Caki2 (cell line): Measurements from ENCODE around the gene PQBP1. TPM values are rescaled to one million over a fixed set of nuclear protein-coding genes. Genes with fewer than 3 reads are reported as not detected.

ENCODE experiments used
- DNase-seq: peaks from one replicate; pipeline ENCODE4 v3.0.0-alpha.2; 2015; ENCODE audit warnings: low read depth
- in situ Hi-C: cut with HindIII; loops from 2 replicates; pipeline ENCODE4 v1.10.0; 2016; ENCODE audit warnings: low sequenced_read_pairs, low pct_unique_long_range_greater_than_20kb, mixed read lengths
- total RNA-seq: library from RNA; depleted of rRNA; stranded (reverse); fragments of >200 nt; shearing (Covaris generic); gene quantifications from 2 replicates; pipeline ENCODE4 v1.2.3, GENCODE V29; 2014; ENCODE audit warnings: low replicate concordance

Gene PQBP1
- total RNA-seq, 1 experiment from 2014 or later = 86.5 TPM

GRCh38 chrX:48896611-48897011, 1.1 kb upstream of the PQBP1 start:
- no peak for DNase-seq
- in situ Hi-C loops = no loop called here

DNA sequence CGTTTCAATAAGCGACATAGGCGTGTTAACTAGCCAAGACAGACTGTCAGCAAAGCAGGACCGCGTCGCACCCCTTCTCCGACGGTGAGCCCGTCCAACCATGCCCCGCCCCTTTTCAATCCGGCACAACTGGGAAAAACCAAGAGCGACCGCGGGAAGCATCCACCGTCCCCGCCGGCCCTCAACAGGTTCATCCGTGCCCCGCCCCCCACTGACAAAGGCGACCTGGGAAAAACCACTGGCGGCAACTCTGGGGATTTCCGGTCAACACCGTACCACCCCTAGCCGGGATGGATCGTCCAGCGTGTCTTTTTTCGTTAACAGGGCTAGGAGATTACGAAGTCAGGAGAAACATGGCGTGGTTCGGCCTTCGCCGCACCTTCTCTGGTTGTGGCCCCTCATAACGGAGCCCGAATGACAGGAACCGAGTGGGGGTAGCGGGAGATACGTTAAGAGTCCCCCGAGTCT, 539 bp upstream of the PQBP1 start:
- in situ Hi-C loops = no loop called here
- DNase-seq = peak; percentile 78

GRCh38 chrX:48899078-48899410, 1.3 kb downstream of the PQBP1 start:
- no peak for DNase-seq
- in situ Hi-C loops = no loop called here

DNA sequence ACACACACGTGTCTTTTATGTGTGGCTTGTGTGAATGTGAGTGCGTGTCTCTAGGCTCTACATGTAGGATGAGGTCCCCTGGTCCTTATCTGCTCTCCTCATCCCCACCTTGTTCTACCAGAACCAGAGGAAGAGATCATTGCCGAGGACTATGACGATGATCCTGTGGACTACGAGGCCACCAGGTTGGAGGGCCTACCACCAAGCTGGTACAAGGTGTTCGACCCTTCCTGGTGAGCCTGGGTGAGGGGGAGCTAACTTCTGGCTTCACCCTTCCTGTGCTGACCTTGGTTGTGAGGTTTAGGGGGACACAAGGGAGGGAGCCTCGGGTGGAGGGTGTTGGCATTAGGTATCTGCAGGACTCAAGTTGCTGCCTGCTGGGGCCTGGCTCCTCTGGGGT, 3.3 kb downstream of the PQBP1 start:
- DNase-seq = no peak
- in situ Hi-C loops = no loop called here

- in situ Hi-C loops = no loop called here
- no peak for DNase-seq
These were observed 4.4 kb downstream of the PQBP1 start for GRCh38 chrX:48902135-48902534.

GRCh38 chrX:48902776-48903175, 5.0 kb downstream of the PQBP1 start:
- no peak for DNase-seq
- in situ Hi-C loops = no loop called here

GRCh38 chrX:48903290-48903689, 5.6 kb downstream of the PQBP1 start:
- in situ Hi-C loops = no loop called here
- DNase-seq = no peak

- DNase-seq = no peak
- in situ Hi-C loops = no loop called here
These were observed 6.5 kb downstream of the PQBP1 start for GRCh38 chrX:48904180-48904579.

GRCh38 chrX:48904626-48905025, 6.9 kb downstream of the PQBP1 start:
- in situ Hi-C loops = no loop called here
- no peak for DNase-seq

- DNase-seq = no peak
- in situ Hi-C loops = no loop called here
These were observed 7.5 kb downstream of the PQBP1 start for GRCh38 chrX:48905090-48905790.

DNA sequence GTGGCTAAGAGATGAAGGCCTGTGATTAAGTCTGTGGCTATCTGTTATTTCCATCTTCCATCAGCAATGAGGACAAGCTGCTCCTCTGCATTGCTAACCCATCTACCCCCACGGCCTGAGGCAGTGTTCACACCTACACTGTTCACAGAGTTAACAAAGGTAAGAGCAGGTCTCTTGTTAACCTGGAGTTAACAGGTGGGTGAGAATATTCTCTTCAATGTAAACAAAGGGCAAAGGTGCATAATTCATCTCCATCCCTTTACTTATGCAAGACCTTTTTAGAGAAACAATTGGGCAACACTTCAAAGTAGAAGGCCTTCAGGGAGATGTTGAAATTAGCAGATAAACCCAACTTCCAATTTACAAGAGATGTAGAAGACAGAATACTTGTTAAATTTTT, 10.9 kb downstream of the PQBP1 start:
- DNase-seq = no peak
- in situ Hi-C loops = no loop called here

DNA sequence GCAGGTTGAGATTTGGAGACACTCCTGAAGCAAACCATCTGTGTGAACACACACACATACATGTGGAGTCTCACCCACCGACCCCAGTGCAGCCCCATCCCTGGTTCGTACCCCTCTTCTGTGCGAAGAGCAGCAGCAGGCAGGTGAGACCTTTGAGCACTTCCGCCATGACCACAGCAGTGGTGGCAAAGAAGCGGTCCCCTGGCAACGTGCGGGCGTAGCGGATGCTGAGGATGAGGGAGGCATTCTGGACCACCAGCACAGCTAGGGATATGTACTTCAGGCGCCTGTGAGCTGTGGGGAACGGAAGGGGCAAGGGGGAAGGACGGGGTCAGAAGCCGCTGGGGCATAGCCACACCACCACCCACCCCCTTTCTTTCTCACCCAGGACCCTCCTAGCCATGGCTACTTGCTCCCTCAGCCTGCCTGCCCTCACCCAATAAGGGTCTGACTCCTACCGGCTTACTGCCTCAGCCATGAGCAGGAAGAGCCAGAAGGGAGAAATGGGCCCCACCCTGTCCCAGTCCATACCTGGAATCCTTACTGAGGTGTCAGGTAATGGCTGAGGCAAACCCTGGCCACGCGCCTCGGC, 12.1 kb downstream of the PQBP1 start:
- DNase-seq = no peak
- in situ Hi-C loops = no loop called here

DNA sequence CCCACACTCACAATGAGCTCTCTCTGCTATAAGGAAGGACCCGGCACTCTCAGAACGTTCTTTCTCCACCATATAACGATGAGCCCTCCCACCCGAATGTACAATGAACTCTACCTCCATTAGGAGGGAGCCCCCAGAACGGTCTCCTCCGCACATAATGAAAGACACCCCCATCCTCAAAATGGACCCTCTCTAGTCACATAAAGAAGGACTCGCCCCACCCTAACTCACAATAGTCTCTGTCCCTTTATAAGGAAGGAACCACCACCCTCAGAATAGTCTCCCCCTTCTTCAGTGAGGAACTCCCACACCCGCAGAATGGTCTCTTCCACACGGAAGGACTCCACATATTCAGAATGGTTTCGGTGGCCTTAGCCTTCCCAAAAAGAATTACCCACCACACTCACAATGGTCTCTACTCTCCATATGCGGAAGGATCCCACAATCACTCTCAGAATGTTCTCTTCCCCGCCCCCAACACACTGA, 13.2 kb downstream of the PQBP1 start:
- DNase-seq = no peak
- in situ Hi-C loops = no loop called here

GRCh38 chrX:48911412-48912182, 13.9 kb downstream of the PQBP1 start, which contains the start of gene SLC35A2:
TSS of gene SLC35A2 (minus strand) at chrX:48911646. CDS start at chrX:48911636, 10 bp downstream.
- in situ Hi-C loops = no loop called here
- peak; percentile 83 for DNase-seq

DNA sequence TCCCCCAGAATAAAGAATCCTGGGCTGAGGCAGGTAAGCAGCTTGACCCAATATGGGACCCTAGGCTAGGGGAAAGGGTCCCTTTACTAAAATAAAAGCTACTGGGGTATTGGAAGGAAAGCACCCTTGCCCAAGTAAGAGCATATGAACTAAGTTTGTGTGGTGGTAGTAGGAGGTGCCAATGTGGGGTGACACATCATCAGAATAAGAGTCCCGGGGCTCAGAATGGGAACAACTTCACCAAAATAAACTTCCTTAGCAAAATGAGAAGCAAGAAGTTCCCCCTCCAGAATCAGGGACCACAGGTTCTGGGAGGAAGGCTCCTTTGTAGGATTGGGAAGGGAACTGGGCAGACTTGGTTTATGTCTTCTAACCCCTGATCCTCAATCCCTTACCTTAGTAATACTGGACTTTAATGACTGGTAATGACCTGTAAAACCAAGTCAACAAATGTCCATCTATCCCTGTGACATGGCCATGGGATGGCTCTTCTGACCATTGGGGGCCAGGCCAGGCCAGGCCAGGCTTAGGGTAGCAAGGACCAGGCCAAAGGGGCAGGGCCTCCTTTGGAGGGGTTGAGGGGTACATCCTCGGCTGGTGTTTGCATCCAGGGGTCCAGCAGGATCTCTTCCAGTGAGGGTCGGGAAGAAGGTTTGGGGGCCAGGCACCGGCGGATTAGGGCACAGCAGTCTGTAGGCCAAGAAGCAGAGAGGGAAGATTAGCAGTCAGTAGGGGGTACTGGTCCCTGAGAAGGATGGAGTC, 16.1 kb downstream of the PQBP1 start:
- in situ Hi-C loops = no loop called here
- no peak for DNase-seq

DNA sequence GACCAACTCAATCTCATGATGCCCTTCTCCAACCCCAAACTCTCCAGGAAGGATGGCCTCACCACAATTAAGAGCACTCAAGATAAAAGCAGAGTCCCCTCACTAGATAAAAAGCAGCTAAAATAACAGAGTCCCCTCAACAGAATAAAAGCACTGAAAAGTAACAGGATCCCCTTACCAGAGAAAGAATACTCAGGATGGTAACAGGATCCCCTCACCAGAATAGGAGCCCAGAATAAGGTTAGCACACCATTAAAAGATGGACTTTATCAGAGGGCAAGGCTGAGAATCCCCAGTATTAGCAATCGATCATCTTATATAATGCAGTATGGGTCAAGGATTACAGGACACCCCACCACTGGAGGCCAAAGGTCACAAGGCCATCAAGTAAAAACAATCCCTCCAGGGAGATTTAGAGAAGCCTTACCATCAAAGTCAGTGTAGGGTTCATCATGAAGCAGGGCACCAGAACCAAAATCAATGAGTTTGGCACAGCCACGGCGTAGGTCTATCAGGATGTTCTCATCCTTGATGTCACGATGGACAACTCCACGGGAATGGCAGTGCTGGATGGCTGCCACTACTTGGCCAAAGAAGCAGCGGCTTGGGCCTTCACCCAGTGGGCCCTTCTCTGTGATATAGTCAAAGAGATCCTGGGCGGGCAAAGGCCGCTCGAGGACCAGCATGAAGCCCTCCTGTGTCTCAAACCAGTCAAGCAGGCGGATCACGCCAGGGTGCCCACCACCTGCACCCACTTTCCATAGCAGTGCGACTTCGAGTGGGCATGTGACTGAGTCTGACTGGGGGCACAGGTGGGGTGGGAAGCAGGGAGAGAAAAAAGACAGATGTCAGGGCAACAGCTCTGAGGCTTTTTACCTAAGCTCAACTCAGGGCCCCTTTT, 17.1 kb downstream of the PQBP1 start:
- in situ Hi-C loops = no loop called here
- DNase-seq = no peak

- peak; percentile 95 for DNase-seq
- in situ Hi-C loops = no loop called here
These were observed 19.6 kb downstream of the PQBP1 start for GRCh38 chrX:48917139-48918001.
